ENCODE measurements around the gene ARGFX.

DNA sequence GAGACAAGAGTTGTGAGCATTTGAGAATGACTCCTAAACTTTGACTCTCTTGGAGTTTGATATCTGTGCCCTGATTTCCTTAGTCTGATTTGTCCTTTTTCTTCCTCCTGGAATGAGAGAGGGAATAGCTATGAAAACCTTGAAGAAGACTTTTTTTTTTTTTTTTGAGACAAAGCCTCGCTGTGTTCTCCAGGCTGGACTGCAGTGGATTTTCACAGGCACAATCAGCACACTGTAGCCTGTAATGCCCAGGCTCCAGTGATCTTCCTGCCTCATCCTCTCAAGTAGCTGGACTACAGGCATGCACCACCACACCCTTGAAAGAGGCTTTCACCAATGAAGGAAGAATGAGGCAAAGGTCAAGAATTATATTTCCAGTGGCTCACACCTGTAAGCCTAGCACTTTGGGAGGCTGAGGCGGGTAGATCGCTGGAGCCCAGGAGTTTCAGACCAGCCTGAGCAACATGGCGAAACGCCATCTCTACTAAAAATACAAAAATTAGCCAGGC is 10.3 kb upstream of the ARGFX start:
- TF ChIP-seq POLR2A (IDR thresholded peaks at IDR 0.05; ENCODE audit: low read length) (no peak), GATA1 (IDR thresholded peaks at IDR 0.05; ENCODE audit: low read depth, low read length) (no peak)

Data from erythroblast (primary cell).